Measurements from ENCODE around the gene GPC6.

GPC6 gene

GRCh38 chr13:93674337-93674755, 447.7 kb downstream of the GPC6 start:
- no peak for DNase-seq (ENCODE audit: low read depth in 2 of 2)

GRCh38 chr13:93680329-93680728, 453.7 kb downstream of the GPC6 start:
- DNase-seq (ENCODE audit: low read depth in 2 of 2) = no peak

GRCh38 chr13:93685900-93686299, 459.3 kb downstream of the GPC6 start:
- no peak for DNase-seq (ENCODE audit: low read depth in 2 of 2)

- DNase-seq (ENCODE audit: low read depth in 2 of 2) = no peak
Observed at GRCh38 chr13:93686399-93686798, 459.8 kb downstream of the GPC6 start.

- DNase-seq (ENCODE audit: low read depth in 2 of 2) = no peak
Observed at GRCh38 chr13:93687261-93687660, 460.7 kb downstream of the GPC6 start.

GRCh38 chr13:93689333-93689732, 462.7 kb downstream of the GPC6 start:
- no peak for DNase-seq (ENCODE audit: low read depth in 2 of 2)

GRCh38 chr13:93690139-93690538, 463.5 kb downstream of the GPC6 start:
- no peak for DNase-seq (ENCODE audit: low read depth in 2 of 2)

- DNase-seq (ENCODE audit: low read depth in 2 of 2) = no peak
Observed at GRCh38 chr13:93698016-93698613, 471.5 kb downstream of the GPC6 start.

GRCh38 chr13:93700115-93700514, 473.5 kb downstream of the GPC6 start:
- no peak for DNase-seq (ENCODE audit: low read depth in 2 of 2)

- no peak for DNase-seq (ENCODE audit: low read depth in 2 of 2)
Observed at GRCh38 chr13:93708308-93709075, 481.9 kb downstream of the GPC6 start.

- no peak for DNase-seq (ENCODE audit: low read depth in 2 of 2)
Observed at GRCh38 chr13:93709506-93710244, 483.1 kb downstream of the GPC6 start.

GRCh38 chr13:93714171-93714570, 487.6 kb downstream of the GPC6 start:
- no peak for DNase-seq (ENCODE audit: low read depth in 2 of 2)

GRCh38 chr13:93715866-93716265, 489.3 kb downstream of the GPC6 start:
- DNase-seq (ENCODE audit: low read depth in 2 of 2) = no peak

- DNase-seq (ENCODE audit: low read depth in 2 of 2) = no peak
Observed at GRCh38 chr13:93716623-93717022, 490.0 kb downstream of the GPC6 start.

GRCh38 chr13:93721483-93721882, 494.9 kb downstream of the GPC6 start:
- no peak for DNase-seq (ENCODE audit: low read depth in 2 of 2)

GRCh38 chr13:93723316-93723715, 496.7 kb downstream of the GPC6 start:
- DNase-seq (ENCODE audit: low read depth in 2 of 2) = no peak

GRCh38 chr13:93724187-93724586, 497.6 kb downstream of the GPC6 start:
- DNase-seq (ENCODE audit: low read depth in 2 of 2) = no peak

- no peak for DNase-seq (ENCODE audit: low read depth in 2 of 2)
Observed at GRCh38 chr13:93726173-93726957, 499.8 kb downstream of the GPC6 start.

- DNase-seq (ENCODE audit: low read depth in 2 of 2) = no peak
Observed at GRCh38 chr13:93727211-93728141, 500.9 kb downstream of the GPC6 start.

- DNase-seq (ENCODE audit: low read depth in 2 of 2) = no peak
Observed at GRCh38 chr13:93729383-93729782, 502.8 kb downstream of the GPC6 start.

- DNase-seq (ENCODE audit: low read depth in 2 of 2) = no peak
Observed at GRCh38 chr13:93730780-93731179, 504.2 kb downstream of the GPC6 start.
